Smooth muscle cell of the brain vasculature (primary cell): ENCODE results near the gene PPP1R14C.

ENCODE experiments used
- DNase-seq: peaks from one replicate; pipeline ENCODE4 v3.0.0-alpha.2; 2012; ENCODE audit warnings: low read depth, low spot score

PPP1R14C gene

GRCh38 chr6:150248300-150248699, 105.5 kb downstream of the PPP1R14C start:
- no peak for DNase-seq

- DNase-seq, result no peak
Measured at GRCh38 chr6:150249261-150249660, 106.4 kb downstream of the PPP1R14C start.

DNA sequence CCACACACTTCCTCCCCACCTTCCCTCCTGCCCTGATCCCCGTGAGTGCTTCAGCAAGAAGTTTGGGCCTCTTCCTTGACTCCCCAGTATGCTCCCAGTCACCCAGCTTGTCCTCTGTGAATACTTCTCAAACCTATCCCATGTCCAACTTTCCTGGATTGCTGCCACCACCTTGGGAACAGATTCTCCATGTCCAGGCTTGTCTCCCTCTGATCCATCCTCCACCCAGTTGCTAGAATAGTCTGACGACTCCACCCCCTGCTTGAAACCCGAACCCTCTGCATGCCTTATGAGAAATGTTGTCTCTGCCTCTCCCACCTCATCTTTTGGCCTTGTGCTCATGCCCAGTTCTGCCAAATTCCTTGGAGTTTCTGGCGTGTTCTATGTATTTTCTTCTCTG, 108.0 kb downstream of the PPP1R14C start:
- DNase-seq, result no peak

GRCh38 chr6:150251566-150252186, 108.8 kb downstream of the PPP1R14C start:
- no peak for DNase-seq

GRCh38 chr6:150252714-150253444, 110.0 kb downstream of the PPP1R14C start:
- no peak for DNase-seq

- DNase-seq, result no peak
Measured at GRCh38 chr6:150253489-150253888, 110.6 kb downstream of the PPP1R14C start.

DNA sequence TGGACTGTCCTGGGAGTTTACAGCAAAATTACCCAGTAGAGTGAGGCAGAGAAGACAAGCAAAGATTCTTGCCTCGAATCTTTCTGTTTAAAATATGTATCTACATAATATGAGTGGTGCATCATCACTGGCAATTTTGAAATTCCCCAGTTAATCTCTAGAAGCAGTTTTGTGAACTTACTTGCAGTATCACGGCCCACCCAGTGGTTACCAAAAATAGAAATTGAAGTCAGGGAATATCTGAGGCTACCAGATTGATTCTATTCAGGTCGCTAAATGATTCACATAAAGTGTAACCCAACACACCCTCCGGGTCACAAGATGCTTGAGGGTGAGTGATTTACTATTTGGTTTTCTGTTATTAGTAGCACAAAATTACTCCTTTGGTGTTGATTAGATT, 111.9 kb downstream of the PPP1R14C start:
- no peak for DNase-seq

- DNase-seq, result no peak
Measured at GRCh38 chr6:150255840-150256239, 113.0 kb downstream of the PPP1R14C start.

- no peak for DNase-seq
Measured at GRCh38 chr6:150256618-150257272, 113.9 kb downstream of the PPP1R14C start.

GRCh38 chr6:150258381-150258780, 115.5 kb downstream of the PPP1R14C start:
- no peak for DNase-seq

DNA sequence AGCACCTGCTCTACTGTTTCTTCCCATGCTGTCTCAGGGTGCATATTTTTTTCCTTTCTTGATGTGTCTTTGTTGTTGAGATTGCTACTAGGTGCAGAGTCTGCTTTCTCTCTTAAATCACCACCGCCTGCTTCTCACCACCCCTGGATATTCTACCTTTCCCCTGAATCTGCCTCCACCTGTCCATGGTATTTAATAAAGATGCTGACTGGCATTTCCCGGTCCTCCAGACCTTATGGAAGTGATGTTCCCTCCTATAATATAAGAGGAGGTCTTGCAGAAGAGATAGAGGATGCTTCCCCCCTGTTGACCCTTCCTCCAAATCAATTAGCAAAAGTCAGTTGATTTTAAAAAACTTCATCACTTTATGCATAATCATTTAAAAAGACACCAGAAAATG, 118.1 kb downstream of the PPP1R14C start:
- no peak for DNase-seq

GRCh38 chr6:150261997-150262697, 119.3 kb downstream of the PPP1R14C start:
- DNase-seq, result no peak

DNA sequence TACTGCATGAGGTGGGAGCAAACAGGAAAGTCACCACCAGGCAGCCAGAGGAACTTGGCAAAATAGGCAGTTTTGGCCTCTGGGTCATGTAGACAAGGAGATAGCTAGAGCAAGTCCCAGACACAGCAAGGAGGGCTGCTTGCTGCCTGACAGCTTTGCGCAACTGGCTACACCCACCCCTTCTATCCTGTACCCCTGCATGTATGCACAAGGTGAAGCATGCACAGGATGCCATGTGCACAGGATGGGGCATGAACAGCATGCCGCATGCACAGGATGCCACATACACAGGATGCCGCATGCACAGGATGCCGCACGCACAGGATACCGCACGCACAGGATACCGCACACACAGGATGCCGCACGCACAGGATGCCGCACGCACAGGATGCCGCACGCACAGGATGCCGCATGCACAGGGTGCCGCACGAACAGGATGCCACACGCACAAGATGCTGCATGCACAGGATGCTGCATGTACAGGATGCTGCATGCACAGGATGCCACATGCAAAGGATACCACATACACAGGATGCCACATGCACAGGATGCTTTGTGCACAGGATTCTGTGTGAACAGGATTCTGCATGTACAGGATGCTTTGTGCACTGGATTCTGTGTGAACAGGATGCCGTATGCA, 121.0 kb downstream of the PPP1R14C start:
- no peak for DNase-seq

DNA sequence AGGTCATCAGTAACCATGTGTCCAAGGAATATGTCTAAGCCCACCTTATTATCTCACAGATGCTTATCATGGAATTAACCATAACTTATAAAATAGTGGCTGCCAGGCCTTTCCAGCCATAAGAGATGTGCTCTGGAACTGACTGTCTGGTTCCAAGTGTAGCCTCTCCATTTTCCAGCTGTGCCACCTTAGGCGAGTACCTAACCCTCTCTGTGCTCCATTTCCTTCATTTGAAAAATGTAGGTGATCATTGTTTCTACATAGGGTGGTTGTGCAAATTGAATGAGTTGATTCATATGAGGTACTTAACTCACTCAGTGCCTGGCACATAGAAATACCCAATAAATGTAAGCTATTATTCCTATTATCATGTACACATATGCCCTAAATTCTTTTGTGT, 123.5 kb downstream of the PPP1R14C start:
- DNase-seq, result no peak

DNA sequence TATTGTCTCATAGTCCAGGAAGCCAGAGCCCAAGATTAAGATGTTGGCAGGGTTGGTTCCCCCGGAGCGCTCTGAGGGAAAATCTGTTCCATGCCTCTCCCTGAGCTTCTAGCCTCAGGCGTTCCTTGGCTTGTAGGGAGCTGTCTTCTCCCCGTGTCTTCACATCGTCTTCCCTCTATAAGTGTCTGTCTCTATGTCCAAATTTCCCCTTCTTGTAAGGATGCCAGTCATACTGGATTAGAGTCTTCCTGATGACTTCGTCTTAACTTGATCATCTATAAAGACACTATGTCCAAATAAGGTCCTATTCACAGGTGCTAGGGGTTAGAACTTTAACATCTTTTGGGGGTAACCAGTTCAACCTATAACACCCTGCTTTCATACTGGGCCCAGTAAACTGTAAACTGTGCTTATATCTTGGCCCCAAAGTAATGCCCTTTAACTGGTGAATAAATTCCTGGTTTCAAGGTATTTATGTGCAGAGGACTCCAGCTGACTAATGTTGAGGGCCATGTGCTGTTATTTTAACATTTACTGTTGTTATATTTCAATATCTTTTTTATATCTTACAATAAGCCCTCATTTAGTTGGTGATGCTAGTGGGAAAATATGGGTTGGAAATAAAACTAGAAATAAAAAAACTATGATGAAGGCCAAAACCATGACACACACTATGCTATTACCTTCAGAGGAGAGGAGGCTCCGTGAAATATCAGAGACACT, 124.3 kb downstream of the PPP1R14C start:
- DNase-seq, result no peak

DNA sequence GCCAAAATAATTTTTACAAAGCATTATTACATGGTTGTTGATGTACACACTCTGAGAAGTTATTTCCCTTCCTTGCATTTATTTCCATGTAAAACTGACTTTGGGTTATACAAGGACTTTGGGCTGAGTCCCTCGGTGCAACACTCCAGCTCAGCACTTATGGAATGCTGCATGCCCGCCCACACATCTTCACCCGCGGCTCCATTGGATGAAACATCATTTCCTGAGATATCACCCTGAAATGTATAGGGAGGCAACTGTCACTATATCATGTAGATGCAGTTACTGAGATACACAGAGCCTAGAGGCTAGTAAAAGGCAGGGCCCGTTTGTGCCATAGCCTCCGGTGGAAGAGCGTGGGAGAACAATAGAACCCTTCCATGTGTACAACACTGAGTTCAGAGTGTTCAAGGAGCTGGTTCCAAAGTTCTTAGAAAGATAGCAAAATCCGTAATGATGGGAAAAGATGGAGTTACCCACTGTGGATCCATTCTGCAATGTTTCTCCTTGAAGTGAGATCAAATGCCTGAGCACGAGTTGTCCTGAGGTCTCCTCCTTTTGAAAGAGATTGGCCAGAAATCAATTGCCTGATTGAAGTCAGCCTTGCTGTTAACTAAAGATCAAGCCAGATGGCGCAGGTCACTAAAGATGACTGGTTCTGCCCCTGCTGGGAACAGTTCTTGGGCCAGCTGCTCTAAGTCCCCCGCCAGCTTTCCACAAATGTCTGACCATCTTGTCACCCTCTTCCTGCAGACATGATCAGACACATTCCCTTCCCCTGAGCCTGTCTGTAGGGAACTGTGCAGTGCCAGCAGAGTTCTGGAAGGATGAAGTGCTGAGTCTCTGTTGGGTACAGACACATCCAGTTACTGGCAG, 125.1 kb downstream of the PPP1R14C start:
- DNase-seq, result no peak

DNA sequence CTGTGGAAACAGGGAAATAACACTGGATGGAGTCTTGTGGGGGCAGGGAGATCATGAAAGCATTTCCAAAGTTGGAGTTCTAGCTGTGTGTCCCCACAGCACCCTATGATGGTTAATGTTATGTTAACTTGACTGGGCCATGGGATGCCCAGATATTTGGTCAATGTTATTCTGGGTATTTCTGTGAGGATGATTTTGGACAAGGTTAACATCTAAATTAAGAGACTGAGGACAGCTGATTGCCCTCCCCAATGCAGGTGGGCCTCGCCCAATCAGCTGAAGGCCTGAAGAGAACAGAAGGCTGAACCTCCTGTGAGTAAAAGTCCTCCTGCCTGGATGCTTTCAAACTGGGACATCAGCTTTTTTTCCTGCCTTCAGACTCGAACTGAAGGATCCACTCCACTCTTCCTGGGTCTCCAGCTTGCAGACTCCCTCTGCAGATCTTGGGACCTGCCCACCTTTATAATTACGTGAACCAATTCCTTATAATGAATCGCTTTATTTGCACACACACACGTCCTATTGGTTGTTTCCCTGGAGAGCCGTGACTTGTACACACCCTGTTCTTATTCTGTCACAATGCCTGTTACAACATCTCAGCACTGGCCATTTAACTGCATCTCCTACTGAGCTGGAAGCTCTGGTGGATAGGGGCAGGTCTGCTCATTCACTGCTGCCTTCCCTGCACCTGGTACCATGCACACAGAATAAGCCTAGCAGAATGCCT, 126.4 kb downstream of the PPP1R14C start:
- no peak for DNase-seq

DNA sequence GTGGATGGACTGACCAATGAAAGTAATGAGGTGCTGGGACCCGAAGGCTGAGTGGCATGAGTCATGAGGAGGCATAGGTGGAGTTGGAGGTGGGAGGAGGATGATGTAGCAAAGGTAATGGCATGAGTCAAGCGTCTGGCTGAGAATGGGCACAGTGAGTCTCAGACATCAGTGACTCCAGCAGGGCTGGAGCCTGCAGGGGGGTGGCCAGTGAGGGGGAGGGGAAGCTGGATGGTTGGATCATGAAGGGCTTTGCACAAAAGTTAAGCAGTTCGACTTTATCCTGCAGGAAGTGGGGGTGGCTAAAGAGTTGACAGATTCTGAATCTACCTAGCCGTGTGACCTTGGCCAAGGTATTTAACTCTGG, 127.0 kb downstream of the PPP1R14C start:
- DNase-seq, result no peak

DNA sequence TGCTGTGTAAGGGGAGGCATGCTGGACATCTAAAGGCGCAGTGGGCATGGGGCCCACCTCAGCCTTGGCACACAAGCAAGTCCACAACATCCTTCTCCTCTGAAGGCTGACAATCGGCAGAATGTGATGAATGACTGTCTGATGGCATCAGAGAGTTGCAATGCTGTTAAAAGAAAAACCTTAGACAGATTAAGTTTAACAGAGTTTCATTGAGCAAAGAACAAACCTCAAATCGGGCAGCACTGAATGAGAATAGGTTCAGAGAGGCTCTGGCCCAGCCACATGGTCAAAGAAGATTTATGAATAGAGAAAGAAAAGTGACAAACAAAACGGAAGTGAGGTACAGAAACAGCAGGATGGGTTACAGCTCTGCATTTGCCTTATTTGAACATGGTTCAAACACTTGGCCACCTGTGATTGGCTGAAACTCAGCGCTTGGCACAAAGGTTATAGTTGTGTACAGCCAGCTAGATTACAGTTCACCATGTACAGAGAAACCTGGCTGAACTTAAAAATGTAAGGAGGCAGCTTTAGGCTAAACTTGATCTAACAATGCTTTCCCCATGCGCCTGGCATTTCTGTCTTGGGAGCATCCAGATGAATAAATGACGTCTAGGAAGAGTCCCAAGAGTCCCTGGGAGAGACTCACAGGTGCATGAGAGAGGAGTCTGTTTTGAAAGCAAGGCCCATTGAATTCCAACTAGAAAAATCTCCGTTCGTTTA, 127.6 kb downstream of the PPP1R14C start:
- DNase-seq, result no peak
